Activated CD8-positive, alpha-beta memory T cell treated with anti-CD3 and anti-CD28 coated beads, Interleukin-2, amount 50 U/mL, for 4 hours (primary cell): ENCODE measurements around the gene CPLANE1.
A peak's percentile ranks its signal among the peaks of the same experiment; 100 is the strongest.
"Not testable (repeated sequence)": the region's sequence is repeated elsewhere in the genome, so short reads cannot be mapped to it uniquely, and the experiment has no call there.

Experiments used
- DNase-seq: peaks from one replicate; pipeline ENCODE4 v3.0.0-alpha.2; 2020

CPLANE1 gene

DNA sequence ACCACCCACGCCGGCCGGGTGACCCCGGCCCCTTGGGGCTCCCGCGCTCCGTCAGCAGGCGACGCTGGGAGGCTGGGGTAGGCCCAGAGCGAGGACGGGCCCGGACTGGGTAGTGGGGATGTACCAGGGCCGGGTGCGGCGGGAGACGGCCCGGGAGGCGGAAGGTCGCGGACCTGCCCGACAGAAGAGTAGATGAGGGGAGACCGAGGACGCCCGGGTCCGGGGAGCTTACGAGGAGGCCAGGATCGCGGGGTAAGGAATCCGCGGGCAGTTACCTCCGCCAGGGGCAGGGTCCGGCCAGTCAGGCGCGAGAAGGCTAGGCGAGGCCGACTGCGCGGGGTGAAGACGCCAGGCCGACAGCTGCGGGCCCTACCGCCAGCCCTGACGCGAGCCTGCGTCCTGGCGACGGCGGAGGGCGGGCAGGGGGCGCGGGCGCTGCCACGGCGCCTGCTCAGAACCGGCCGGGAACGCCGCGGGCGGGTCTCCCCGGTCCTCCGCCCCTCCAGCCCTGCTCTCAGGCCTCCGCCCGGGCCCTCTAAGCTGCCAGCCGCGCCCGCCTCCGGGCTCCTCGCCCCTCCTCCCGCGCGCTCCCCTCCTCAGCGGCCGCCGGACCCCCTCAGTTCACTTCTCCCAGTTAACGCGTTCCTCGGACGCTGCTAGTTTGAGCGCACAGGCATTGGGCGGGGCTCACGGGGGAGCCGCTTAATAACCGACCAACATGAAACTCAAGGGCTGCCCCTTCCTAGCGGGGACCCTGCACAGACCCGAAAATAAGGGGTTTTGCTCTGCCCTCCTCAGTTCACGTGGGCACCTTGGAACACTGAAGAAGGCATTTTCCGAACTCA, at the start of gene CPLANE1:
Gene CPLANE1 (minus strand): TSS at position 407 of the 845 bp plus-strand sequence. CDS start 1,678 bp downstream, outside the sequence.
- peak; percentile 60 for DNase-seq

DNA sequence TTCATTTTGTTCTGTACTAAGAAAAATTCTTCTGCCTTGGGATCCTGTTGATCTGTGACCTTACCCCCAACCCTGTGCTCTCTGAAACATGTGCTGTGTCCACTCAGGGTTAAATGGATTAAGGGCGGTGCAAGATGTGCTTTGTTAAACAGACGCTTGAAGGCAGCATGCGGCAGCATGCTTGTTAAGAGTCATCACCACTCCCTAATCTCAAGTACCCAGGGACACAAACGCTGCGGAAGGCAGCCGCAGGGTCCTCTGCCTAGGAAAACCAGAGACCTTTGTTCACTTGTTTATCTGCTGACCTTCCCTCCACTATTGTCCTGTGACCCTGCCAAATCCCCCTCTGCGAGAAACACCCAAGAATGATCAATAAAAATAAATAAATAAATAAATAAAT, 47.1 kb upstream of the CPLANE1 start:
- DNase-seq, result not testable (repeated sequence)

DNA sequence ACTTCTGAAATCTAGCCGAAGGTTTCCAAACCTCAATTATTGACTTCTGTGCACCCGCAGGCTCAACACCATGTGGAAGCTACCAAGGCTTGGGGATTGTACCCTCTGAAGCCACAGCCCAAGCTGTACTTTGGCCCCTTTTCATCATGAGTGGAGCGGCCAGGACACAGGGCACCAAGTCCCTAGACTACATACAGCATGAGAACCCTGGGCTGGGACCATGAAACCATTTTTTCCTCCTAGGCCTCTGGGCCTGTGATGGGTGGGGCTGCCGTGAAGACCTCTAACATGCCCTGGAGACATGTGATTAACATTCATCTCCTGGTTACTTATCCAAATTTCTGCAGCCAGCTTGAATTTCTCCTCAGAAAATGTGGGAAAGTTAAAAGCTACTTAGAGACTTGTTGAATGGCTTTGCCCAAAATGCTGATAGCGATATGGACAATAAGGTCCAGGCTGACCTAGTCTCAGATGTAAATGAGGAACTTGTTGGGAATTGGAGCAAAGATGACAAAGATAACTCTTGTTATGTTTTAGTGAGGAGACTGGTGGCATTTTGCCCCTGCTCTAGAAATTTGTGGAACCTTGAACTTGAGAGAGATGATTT, 34.1 kb upstream of the CPLANE1 start:
- DNase-seq, result no peak

DNA sequence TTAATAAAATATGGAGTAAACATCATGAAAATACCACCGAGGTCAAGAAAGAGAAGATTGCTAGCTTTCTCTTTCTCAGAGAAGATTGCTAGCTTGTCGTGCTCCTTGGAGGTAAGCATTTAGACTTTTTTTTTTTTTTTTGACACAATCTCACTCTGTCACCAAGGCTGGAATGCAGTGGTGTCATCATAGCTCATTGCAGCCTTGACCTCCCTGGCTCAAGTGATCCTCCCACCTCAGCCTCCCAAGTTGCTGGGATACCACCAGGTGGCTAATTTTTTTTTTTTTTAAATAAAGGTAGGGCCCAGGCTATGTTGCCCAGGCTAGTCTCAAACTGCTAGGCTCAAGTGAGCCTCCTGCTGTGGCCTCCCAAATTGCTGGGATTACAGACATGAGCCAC, 26.3 kb upstream of the CPLANE1 start:
- DNase-seq, result no peak

DNA sequence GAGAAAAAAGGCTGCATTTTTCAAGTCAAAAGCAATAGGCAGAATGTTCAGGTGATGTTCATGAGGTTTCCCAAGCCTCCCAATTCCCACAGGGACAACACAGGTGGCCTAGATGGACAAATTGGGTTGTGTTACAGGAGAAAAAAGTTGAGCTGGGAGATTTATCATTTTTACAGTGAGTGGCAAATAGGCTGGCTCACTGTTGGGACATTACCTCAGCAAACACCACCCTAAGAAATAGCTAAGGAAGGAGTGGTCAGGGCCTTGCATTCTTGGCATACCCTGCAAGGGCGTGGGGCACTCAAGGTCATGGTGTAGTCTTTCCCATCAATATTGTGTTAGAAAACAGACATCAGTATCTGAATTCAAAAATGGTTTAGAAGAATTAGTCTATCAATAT, 23.3 kb upstream of the CPLANE1 start:
- no peak for DNase-seq

DNA sequence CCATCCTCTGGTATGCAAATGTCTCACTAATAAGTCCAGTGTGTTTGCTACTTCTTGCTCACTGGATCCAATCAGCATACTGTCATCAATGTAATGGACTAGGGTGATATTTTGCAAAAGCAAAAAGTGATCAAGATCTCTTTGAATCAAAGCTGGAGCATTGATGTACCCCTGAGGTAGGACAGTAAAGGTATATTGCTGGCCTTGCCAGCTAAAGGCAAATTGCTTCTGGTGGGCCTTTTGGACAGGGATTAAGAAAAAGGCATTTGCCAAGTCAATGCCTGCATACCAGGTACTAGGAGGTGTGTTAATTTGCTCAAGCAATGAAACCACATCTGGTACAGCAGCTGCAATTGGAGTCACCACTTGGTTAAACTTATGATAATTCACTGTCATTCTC, 18.9 kb upstream of the CPLANE1 start:
- not testable (repeated sequence) for DNase-seq

DNA sequence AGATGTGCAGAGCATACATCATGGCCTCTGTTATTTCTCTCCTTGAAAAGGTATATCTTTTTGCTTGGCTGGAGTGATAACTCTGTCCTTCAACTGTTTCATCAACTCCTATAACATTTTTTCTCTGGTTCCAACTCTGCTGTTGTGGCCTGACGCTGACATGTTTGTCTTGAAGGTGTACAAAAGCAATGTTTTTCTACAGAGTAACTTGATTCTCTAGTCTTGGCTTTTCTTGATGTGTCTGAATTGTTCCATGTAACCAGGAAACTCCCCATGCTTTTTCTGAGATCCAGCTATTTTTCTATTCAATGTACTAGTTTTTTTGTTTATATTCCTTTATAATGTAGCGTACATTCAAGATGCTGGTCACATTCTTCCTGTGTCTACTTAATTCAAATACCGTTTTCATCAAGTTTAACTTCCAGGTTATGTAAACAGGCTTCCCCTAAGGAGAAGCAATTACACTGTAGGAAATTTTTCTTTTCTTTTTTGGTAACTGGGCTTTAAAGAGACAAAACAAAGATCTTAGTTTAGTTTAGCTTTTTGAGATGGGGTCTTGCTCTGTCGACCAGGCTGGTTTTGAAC, 6.7 kb upstream of the CPLANE1 start:
- no peak for DNase-seq

DNA sequence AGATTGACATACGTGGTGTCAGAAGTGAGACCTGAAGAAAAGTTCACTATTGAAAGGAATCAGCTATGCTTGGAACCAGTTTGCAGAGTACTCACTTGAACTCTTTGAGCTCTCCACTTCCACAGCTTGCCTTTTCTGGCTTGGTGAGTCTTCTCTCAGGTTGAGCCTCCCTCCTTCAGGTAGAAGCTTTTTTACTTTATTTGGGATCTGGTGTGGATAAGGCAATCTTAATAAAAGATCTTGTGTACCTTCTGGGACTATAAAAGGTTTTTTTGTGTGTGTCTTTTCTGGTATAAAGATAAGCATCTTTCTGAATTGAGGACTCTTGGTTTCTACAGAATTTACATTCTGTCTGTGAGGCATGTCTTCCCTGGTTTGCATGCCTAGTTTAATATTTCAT, 5.4 kb upstream of the CPLANE1 start:
- no peak for DNase-seq

DNA sequence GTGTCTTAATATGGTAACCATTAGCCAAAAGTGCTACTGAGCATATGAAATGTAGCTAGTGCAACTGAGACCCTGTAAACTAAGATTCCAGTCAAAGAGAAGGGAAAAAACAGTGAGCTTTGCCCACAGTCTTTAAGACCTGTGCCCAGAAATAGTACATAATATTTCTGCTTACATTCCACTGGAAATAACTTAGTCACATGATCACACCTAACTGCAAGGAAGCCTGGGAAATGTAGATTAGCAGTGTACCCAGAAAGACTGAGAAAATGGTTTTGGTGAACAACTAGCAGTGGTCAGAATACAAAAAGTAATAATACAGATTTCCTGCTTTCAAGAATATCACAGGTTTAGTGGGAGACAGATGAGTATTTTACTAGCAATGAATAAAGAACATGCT, 2.5 kb upstream of the CPLANE1 start:
- no peak for DNase-seq

DNA sequence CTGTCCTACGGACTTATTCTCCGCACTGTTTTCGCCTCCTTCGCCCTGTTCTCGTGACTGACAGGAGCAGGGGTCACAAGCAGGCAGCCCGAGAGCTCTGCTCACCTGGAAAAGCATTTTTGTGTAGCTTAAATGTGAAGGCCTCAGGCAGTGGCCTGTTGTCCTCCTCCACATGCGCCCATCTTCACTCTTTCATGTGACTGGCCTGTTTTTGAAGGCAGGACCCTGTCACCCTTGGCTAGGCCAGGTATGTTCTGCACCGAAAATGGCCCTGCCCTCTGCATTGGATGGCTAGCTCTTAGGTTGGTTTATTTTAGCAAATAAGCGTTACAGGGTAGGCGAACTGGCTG, 614 bp upstream of the CPLANE1 start:
- no peak for DNase-seq

DNA sequence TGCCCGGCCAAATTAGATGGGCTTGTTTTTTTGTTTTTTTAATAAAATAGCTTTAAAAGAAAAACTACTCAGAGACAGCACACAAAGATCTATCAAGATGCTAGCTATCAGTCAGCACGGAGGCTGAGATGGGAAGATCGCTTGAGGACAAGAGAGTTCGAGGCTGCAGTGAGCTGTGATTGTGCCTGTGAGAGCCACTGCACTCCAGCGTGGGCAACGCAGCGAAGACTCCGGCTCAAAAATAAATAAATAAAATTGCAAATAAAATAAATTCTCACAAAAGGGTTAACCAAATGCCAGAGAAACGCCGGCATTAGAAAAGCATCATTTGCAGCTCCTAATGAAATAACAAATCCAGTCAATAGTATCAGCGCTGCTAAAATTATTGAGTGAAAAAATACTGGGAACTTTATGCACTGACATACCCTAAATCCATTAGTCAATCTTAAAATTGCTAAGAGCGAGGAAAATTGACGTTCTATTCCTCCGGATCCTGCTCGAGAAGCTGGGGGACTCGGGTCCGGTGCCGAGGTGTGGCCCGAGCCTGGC, 681 bp downstream of the CPLANE1 start:
- no peak for DNase-seq

DNA sequence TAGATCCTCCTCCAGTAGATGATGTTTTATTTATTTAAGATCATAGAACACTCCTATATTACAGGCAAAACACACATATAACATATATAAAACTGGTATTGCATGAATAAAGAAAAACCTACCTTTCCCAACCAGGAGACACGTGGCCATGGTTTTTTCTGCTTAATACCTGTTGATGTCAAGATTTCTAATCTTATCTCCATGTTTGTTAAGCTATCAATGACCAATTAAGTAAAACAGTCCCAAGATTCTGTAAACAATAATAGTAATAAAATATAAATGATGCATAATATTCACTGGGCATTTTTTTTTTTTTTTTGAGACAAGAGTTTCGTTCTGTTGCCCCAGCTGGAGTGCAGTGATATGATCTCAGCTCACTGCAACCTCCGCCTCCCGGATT, 1.7 kb downstream of the CPLANE1 start:
- no peak for DNase-seq

DNA sequence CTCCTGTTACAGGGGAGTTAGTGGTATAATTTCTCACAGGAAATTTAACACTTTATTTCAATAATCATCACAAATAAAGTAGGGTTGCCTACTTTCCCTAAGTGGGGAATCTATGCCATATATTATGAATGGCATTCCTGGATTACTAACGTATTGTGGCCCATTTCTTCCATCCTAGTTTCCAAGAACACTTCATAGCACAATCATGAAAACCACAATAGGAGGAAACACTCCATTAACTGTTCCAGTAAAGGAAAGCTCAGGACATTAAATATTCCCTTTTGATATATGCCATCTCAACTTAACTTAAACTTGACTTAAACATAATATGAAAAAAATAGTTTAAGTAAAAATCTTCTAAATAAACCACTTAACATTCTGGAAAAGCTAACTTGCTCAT, 2.1 kb downstream of the CPLANE1 start:
- no peak for DNase-seq

DNA sequence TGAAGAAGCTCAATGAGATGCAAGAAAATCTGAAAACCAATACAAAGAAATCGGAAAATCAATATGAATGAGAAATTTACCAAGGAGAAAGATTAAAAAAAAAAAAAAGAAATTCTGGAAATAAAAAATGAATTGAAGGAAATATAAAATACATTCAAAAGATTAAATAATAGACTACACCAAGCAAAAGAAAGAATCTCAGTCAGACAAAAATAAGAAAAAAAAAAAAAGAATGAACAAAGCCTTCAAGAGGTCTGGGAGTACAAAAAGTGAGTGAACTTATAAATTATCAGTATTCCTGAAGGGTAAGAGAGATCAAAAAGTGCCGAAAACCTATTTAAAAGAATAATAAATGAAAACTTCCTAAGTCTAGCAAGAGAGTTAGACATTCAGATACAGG, 14.9 kb downstream of the CPLANE1 start:
- no peak for DNase-seq

DNA sequence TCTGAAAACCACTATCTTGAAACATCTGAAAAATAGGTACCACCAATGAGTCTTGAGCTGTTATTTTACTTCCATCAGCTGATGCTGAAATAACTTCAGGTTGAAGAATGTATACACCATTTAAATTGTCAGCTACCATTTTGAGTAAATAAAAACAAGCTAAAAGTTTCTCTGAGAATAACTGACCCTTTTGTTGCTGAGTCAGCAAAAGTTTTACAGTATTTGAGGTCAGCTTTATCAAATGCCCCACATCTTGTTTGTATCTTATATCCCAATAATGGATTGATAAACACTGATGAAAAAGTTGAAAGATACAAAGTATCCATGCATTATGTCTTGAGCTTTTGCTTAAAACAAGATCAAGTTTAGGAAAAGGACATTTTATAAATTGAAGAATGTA, 22.8 kb downstream of the CPLANE1 start:
- no peak for DNase-seq

DNA sequence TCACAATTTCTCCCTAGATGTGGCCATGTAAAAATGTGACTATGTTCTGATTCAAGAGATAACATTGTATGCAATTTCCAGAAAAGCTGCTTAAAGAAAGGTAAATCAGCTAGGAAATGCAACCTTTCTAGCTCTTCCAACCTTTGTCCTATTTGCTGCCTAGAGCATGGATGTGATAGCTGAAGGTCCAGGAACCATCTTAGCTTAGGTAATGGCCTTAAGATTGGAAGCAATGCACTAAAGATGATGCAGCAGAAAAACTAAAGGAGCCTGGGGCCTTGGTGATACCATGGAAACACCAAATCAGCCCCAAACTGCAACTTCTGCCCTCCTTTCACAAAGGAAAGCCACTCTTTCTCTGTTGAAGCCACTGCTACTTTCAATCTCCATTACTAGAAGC, 27.0 kb downstream of the CPLANE1 start:
- no peak for DNase-seq

DNA sequence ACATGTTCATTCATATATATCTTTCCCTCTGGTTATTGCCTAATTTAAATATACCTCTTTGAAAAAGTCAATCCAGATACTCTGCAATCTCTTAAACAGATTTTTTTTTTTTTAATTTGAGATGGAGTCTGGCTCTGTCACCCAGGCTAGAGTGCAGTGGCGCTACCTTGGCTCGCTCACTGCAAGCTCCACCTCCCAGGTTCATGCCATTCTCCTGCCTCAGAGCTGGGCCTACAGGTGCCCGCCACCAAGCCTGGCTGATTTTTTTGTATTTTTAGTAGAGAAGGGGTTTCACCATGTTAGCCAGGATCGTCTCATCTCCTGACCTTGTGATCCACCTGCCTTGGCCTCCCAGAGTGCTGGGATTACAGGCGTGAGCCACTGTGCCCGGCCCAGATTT, 28.8 kb downstream of the CPLANE1 start:
- DNase-seq, result not testable (repeated sequence)

DNA sequence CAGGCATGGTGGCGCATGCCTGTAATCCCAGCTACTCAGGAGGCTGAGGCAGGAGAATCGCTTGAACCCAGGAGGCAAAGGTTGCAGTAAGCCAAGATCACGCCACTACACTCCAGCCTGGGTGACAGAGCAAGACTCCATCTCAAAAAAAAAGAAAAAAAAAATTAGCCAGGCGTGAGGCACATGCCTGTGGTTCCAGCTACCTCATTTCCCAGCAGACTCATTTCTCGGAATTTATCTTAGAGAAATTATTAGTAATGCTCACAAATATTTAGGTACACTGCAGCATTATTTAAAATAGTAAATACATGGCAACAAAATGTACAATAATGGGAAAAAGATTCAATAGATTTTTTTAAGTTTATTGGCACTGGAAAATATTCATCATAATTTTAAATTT, 29.8 kb downstream of the CPLANE1 start:
- DNase-seq, result not testable (repeated sequence)

DNA sequence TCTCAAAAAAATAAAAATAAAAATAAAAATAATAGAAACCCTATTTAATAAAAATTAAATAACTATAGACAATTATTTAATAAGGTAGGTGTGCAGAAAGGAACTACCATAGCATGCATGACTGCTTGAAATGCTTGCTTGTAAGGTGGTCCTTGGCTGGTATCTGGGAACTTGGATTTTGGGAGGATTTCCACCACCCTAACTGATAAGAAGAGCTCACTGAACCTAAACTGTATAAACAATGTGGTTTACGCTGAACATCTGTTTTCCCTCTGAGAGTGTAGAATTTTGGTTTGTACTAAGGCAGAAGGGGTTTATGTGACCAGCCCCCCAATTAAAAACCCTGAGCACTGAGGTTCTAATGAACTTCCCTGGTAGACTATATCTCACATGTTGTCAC, 31.2 kb downstream of the CPLANE1 start:
- no peak for DNase-seq

DNA sequence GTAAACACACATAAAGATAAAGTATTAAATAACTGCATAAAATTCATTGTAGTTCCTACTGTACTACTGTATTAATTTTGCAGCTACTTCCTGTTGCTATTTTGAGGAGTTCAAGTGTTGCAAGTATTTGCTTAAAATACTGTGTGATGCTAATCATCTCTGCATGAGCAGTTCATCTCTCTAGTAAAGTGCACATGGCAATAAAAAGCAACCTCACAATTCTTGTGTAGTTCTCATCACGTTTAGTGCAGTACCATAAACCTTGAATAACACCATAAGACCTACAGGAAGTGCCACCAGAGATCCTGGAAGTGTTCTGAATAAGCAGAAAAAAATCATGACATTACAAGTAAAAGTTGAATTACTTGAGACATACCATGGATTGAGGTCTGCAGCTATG, 34.6 kb downstream of the CPLANE1 start:
- no peak for DNase-seq

DNA sequence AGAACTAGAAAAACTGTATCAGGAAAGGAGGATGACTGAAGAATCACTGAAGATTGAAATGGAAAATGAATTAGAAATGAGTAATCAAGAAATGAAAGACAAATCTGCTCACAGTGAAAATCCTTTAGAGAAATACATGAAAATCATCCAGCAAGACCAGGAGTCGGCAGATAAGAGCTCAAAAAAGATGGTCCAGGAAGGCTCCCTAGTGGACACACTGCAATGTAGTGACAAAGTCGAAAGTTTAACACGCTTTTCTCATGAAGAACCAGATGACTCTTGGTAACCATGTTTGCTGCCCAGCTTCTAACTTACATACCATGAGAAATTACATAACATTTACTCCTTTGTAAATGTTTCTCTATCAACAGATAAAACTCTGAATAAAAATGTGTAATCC, 37.1 kb downstream of the CPLANE1 start:
- DNase-seq, result no peak

DNA sequence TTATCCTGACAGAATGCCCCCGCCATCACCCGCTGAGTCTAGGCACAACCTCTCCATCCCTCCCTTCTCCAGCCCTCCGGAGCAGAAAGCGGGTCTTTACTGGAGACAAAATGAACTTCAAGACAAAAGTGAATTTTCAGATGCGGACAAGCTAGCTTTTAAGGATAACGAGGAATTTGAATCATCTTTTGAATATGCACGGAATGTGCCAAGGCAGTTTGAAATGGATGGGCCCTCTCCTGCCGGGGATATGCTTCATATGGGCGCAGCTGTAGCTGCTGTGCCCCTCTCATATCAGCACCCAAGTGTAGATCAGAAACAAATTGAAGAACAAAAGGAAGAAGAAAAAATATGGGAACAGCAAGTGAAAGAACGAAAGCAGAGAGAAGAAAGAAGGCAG, 37.5 kb downstream of the CPLANE1 start:
- no peak for DNase-seq

DNA sequence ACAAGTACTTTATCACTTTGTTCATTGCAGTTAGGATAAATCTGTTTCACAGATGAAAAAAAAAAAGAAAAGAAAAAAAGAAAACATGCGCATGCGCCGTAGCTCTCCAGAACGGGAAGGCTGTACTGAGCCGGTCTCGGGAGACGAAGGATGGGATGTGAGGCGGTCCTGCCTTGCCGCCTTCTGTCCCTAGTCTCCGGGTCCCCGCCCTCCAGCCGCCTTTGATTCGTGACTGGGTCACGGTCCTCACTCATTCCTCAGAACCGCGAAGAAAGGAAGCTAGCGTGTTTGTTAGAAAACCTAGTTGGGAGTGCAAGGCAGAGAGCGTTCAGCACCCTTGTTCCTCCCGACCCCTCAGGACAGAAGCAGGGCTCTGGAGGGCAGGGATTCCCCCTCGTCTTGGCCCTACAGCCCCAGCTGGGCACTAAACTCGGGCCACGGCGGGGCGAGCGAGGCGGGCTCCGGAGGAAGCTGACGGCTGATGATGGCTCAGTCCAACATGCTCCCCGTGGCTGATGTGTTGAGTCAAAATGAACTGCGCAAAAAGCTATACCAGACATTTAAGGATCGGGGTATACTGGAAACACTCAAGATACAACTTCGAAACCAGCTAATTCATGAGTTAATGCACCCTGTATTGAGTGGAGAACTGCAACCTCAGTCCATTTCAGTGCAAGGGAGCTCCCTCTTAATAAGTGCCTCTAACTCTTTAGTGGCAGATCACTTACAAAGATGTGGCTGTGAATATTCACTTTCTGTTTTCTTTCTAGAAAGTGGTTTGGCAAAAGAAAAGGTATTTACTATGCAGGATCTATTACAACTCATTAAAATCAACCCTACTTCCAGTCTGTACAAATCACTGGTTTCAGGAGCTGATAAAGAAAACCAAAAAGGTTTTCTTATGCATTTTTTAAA, 40.0 kb downstream of the CPLANE1 start:
- DNase-seq, result peak; percentile 18
